ENCODE data around the gene ZNF618. TPM values are rescaled to one million over a fixed set of nuclear protein-coding genes. Genes with fewer than 3 reads are reported as not detected.

Gene ZNF618
- polyA plus RNA-seq, 3 donors = 0.53 to 1.9 (median 0.78) TPM

DNA sequence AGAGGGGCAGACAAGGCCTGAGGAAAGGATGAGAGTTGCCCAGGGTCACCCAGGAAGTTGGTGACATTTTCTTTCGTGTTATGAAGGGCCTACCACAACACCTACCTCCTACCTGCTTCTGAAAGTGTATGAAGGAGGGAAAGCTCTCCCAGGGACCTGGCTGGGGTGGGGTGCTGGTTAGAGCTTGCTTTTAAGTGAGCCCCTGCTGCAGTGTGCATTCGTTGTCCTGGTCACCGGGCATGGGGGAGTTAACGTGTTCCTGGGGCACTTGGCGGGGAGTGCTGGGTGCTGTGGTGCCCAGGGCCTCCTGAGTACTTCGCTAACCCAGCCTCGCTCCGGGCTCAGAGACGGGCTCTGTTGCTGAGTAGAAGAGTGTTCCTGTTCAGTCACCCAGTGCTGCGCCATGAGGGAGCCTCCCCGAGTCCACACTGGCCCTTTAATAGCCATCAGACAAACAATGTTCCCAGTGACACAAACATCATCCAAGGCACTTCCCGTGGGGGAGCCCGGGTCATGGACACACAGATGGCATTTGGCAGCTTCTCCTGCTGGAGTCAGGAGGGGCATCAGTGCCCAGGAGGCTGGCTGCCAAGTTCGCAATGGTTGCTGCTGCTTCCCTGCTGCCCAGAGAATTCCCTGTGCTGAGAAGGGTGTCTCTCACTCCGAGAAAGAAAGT, 116.3 kb downstream of the ZNF618 start:
- intact Hi-C loops (cut with micrococcal nuclease) = no loop called here
- Histone ChIP-seq H3K4me3 (replicated peaks in 1 of 3; ENCODE audit: low read depth in 2 of 3, low read length in 3 of 3) (peak overlapping the region in 2 of 3 experiments; percentile 20 to 68), H3K27ac (ENCODE audit: low read depth in 1 of 2, low read length in 2 of 2) (peak overlapping the region; percentile 18 to 55), H3K9ac (ENCODE audit: insufficient read depth, low read length, poor library complexity, severe bottlenecking) (peak overlapping the region; percentile 45), H3K79me2 (ENCODE audit: insufficient read depth, low read length) (no peaks in the 10 kb centered on the region), H3K9me3 (replicated peaks in 1 of 2; ENCODE audit: control insufficient read depth in 1 of 2, insufficient read depth in 1 of 2, low read length in 2 of 2) (no peaks in the 10 kb centered on the region), H2AFZ (ENCODE audit: insufficient read depth, low read depth, low read length, poor library complexity, severe bottlenecking) (peak overlapping the region; percentile 66), H4K20me1 (ENCODE audit: insufficient read depth, low read length) (no peaks in the 10 kb centered on the region), H3K4me1 (ENCODE audit: control insufficient read depth in 1 of 2, insufficient read depth in 2 of 2, low read length in 2 of 2) (peaks cover 27 to 28% of the 10 kb centered on the region in 2 donors), H3K36me3 (replicated peaks in 1 of 2; ENCODE audit: control insufficient read depth in 1 of 2, insufficient read depth in 2 of 2, low read length in 2 of 2) (no peaks in the 10 kb centered on the region), H3K27me3 (ENCODE audit: control insufficient read depth in 2 of 2, insufficient read depth in 2 of 2, low read length in 2 of 2) (no peaks in the 10 kb centered on the region), H3K4me2 (replicated peaks; ENCODE audit: extremely low read depth, low read length, poor library complexity, severe bottlenecking) (peak overlapping the region; percentile 69)
- DNase-seq = no peak
- WGBS (ENCODE audit: insufficient coverage) = 15% methylated on average over 10 of the region's 15 CpGs
- TF ChIP-seq, protein P1, sequence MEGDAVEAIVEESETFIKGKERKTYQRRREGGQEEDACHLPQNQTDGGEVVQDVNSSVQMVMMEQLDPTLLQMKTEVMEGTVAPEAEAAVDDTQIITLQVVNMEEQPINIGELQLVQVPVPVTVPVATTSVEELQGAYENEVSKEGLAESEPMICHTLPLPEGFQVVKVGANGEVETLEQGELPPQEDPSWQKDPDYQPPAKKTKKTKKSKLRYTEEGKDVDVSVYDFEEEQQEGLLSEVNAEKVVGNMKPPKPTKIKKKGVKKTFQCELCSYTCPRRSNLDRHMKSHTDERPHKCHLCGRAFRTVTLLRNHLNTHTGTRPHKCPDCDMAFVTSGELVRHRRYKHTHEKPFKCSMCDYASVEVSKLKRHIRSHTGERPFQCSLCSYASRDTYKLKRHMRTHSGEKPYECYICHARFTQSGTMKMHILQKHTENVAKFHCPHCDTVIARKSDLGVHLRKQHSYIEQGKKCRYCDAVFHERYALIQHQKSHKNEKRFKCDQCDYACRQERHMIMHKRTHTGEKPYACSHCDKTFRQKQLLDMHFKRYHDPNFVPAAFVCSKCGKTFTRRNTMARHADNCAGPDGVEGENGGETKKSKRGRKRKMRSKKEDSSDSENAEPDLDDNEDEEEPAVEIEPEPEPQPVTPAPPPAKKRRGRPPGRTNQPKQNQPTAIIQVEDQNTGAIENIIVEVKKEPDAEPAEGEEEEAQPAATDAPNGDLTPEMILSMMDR (IDR thresholded peaks at IDR 0.05) = no peak
- Mint-ChIP-seq H3K4me1 (peaks cover 37% of the 10 kb centered on the region), H3K9me3 (peaks cover 0 to 1% (median 0%) of the 10 kb centered on the region in 7 donors), H3K4me3 (peak overlapping the region; percentile 74 to 90), H3K36me3 (peaks cover 18 to 21% of the 10 kb centered on the region in 2 donors), H3K27me3 (ENCODE audit: low read depth in 3 of 3) (peaks cover 0 to 5% (median 0%) of the 10 kb centered on the region in 3 donors), H3K27ac (peak overlapping the region in 6 of 7 donors; percentile 24 to 81 (median 48))

DNA sequence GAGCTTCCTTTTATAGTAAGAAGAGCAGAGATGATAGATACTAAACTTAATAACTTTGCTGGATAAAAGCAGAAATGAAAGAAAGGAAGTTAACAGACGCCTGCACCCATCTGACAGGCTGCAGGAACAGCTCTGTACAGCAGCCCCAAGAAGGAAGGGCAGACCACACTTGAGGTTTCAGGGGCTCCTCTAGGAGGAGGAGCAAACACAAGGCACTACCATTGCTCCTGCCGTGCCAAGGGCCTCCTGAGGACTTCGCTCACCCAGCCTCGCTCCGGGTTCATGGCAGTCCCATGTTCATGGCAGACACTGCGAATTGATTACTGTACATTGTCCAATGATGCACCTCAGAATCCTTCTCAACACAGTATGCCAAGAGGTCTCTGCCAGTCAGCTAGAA, 116.9 kb downstream of the ZNF618 start:
- TF ChIP-seq, protein P1 (IDR thresholded peaks at IDR 0.05) = no peak
- Histone ChIP-seq H3K9me3 (replicated peaks in 1 of 2; ENCODE audit: control insufficient read depth in 1 of 2, insufficient read depth in 1 of 2, low read length in 2 of 2) (no peaks in the 10 kb centered on the region), H3K27me3 (ENCODE audit: control insufficient read depth in 2 of 2, insufficient read depth in 2 of 2, low read length in 2 of 2) (no peaks in the 10 kb centered on the region), H4K20me1 (ENCODE audit: insufficient read depth, low read length) (no peaks in the 10 kb centered on the region), H3K36me3 (replicated peaks in 1 of 2; ENCODE audit: control insufficient read depth in 1 of 2, insufficient read depth in 2 of 2, low read length in 2 of 2) (no peaks in the 10 kb centered on the region), H2AFZ (ENCODE audit: insufficient read depth, low read depth, low read length, poor library complexity, severe bottlenecking) (peak overlapping the region; percentile 66), H3K9ac (ENCODE audit: insufficient read depth, low read length, poor library complexity, severe bottlenecking) (peak overlapping the region; percentile 45), H3K4me3 (replicated peaks in 1 of 3; ENCODE audit: low read depth in 2 of 3, low read length in 3 of 3) (peak overlapping the region in 1 of 3 experiments; percentile 68), H3K79me2 (ENCODE audit: insufficient read depth, low read length) (no peaks in the 10 kb centered on the region), H3K4me1 (ENCODE audit: control insufficient read depth in 1 of 2, insufficient read depth in 2 of 2, low read length in 2 of 2) (peaks cover 27 to 28% of the 10 kb centered on the region in 2 donors), H3K4me2 (replicated peaks; ENCODE audit: extremely low read depth, low read length, poor library complexity, severe bottlenecking) (peak overlapping the region; percentile 69), H3K27ac (ENCODE audit: low read depth in 1 of 2, low read length in 2 of 2) (peak overlapping the region; percentile 18 to 55)
- peak overlapping the region; percentile 74 to 90 for H3K4me3 Mint-ChIP-seq
- H3K36me3 Mint-ChIP-seq = peaks cover 18 to 23% of the 10 kb centered on the region in 2 donors
- peaks cover 0 to 1% (median 0%) of the 10 kb centered on the region in 7 donors for H3K9me3 Mint-ChIP-seq
- peaks cover 37% of the 10 kb centered on the region for H3K4me1 Mint-ChIP-seq
- peak overlapping the region in 5 of 7 donors; percentile 11 to 81 (median 42) for H3K27ac Mint-ChIP-seq
- WGBS (ENCODE audit: insufficient coverage) = 19% methylated on average over 6 of the region's 6 CpGs
- intact Hi-C loops (cut with micrococcal nuclease) = no loop called here
- peaks cover 0 to 5% (median 0%) of the 10 kb centered on the region in 3 donors for H3K27me3 Mint-ChIP-seq (ENCODE audit: low read depth in 3 of 3)
- DNase-seq = peak in 2 of 3 donors; percentile 25 to 31

All from CD14-positive monocyte (primary cell).